ENCODE data around the gene NKX2-4.

DNA sequence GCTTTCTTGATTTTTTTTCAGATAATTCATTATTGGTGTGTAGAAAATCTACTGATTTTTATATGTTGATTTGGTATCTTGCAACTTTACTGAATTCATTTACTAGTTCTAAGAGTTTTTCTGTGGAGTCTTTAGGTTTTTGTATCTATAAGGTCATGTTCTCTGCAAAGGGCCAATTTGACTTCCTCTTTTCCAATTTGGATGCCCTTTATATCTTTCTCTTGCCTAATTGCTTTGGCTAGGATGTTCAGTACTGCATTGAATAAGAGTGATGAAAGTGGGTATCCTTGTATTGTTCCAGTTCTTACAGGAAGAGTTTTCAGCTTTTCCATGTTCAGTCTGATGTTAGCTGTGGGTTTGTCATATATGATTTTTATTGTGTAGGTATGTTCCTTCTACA, 14.4 kb upstream of the NKX2-4 start:
- TF ChIP-seq MAX (IDR thresholded peaks at IDR 0.05) = no peak
- no peak for TF ChIP-seq RARB (CRISPR knock-in tag; IDR thresholded peaks at IDR 0.05)
- no peak for TF ChIP-seq EP300 (IDR thresholded peaks at IDR 0.05)
- TF ChIP-seq NR3C1 (IDR thresholded peaks at IDR 0.05) = no peak
- TF ChIP-seq CTCF (IDR thresholded peaks at IDR 0.05) = no peak
- TF ChIP-seq, protein P1, sequence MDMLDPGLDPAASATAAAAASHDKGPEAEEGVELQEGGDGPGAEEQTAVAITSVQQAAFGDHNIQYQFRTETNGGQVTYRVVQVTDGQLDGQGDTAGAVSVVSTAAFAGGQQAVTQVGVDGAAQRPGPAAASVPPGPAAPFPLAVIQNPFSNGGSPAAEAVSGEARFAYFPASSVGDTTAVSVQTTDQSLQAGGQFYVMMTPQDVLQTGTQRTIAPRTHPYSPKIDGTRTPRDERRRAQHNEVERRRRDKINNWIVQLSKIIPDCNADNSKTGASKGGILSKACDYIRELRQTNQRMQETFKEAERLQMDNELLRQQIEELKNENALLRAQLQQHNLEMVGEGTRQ (IDR thresholded peaks at IDR 0.05) = no peak
- TF ChIP-seq CEBPB (IDR thresholded peaks at IDR 0.05) = no peak

All from A549 (cell line).